Measurements from ENCODE around the gene PPP1R12C.
"Not testable (repeated sequence)": the region's sequence is repeated elsewhere in the genome, so short reads cannot be mapped to it uniquely, and the experiment has no call there.

Gene PPP1R12C

GRCh38 chr19:55109527-55110291 is 7.7 kb downstream of the PPP1R12C start:
- no peak for DNase-seq

- DNase-seq, result not testable (repeated sequence)
Observed at GRCh38 chr19:55107252-55107651, 10.2 kb downstream of the PPP1R12C start.

GRCh38 chr19:55106591-55106990 is 10.8 kb downstream of the PPP1R12C start:
- no peak for DNase-seq

GRCh38 chr19:55105237-55105636 is 12.2 kb downstream of the PPP1R12C start:
- DNase-seq, result no peak

GRCh38 chr19:55103190-55103589 is 14.2 kb downstream of the PPP1R12C start:
- DNase-seq, result no peak

GRCh38 chr19:55101261-55101660 is 16.2 kb downstream of the PPP1R12C start:
- no peak for DNase-seq

- no peak for DNase-seq
Observed at GRCh38 chr19:55099557-55100506, 17.6 kb downstream of the PPP1R12C start.

GRCh38 chr19:55098716-55099556 is 18.5 kb downstream of the PPP1R12C start:
- no peak for DNase-seq

GRCh38 chr19:55097864-55098715 is 19.3 kb downstream of the PPP1R12C start:
- DNase-seq, result no peak

GRCh38 chr19:55096061-55096701 is 21.3 kb downstream of the PPP1R12C start:
- DNase-seq, result no peak

GRCh38 chr19:55095260-55096060 is 22.0 kb downstream of the PPP1R12C start:
- DNase-seq, result no peak

- DNase-seq, result no peak
Observed at GRCh38 chr19:55094456-55095259, 22.8 kb downstream of the PPP1R12C start.

- no peak for DNase-seq
Observed at GRCh38 chr19:55092423-55093318, 24.8 kb downstream of the PPP1R12C start.

GRCh38 chr19:55091955-55092354 is 25.5 kb downstream of the PPP1R12C start:
- no peak for DNase-seq

- DNase-seq, result no peak
Observed at GRCh38 chr19:55091126-55091910, 26.1 kb downstream of the PPP1R12C start.

GRCh38 chr19:55090564-55090963 is 26.9 kb downstream of the PPP1R12C start:
- no peak for DNase-seq

GRCh38 chr19:55089342-55089944 is 28.0 kb downstream of the PPP1R12C start:
- DNase-seq, result no peak

Data from activated T-cell treated with anti-CD3 and anti-CD28 coated beads, Interleukin-2, amount 50 U/mL, for 48 hours (primary cell).